HG03378 (cell line): ENCODE data around the gene UBE2G2.

Experiments used
- ATAC-seq: cut with Tn5 transposase; IDR thresholded peaks from one replicate; pipeline ENCODE4 v1.9.1; 2021; ENCODE audit warnings: mild to moderate bottlenecking, moderate library complexity; ENCODE audit not compliant: unreplicated experiment

UBE2G2 gene

GRCh38 chr21:44792702-44793591, 8.7 kb downstream of the UBE2G2 start:
- ATAC-seq = no peak

GRCh38 chr21:44791993-44792392, 9.6 kb downstream of the UBE2G2 start:
- ATAC-seq = no peak

- no peak for ATAC-seq
Measured at GRCh38 chr21:44791246-44791645, 10.4 kb downstream of the UBE2G2 start.

GRCh38 chr21:44790368-44790767, 11.3 kb downstream of the UBE2G2 start:
- ATAC-seq = no peak

- ATAC-seq = no peak
Measured at GRCh38 chr21:44789880-44790279, 11.7 kb downstream of the UBE2G2 start.

GRCh38 chr21:44785620-44786335, 15.8 kb downstream of the UBE2G2 start:
- ATAC-seq = no peak

GRCh38 chr21:44784810-44785209, 16.8 kb downstream of the UBE2G2 start:
- ATAC-seq = no peak

GRCh38 chr21:44783020-44783696, 18.5 kb downstream of the UBE2G2 start:
- ATAC-seq = no peak

- ATAC-seq = no peak
Measured at GRCh38 chr21:44780767-44781459, 20.7 kb downstream of the UBE2G2 start.

- ATAC-seq = no peak
Measured at GRCh38 chr21:44780137-44780502, 21.5 kb downstream of the UBE2G2 start.

GRCh38 chr21:44779417-44780136, 22.0 kb downstream of the UBE2G2 start:
- no peak for ATAC-seq

- ATAC-seq = no peak
Measured at GRCh38 chr21:44778983-44779382, 22.6 kb downstream of the UBE2G2 start.

GRCh38 chr21:44778499-44778911, 23.1 kb downstream of the UBE2G2 start:
- ATAC-seq = no peak

- ATAC-seq = no peak
Measured at GRCh38 chr21:44778094-44778493, 23.5 kb downstream of the UBE2G2 start.

- no peak for ATAC-seq
Measured at GRCh38 chr21:44774972-44775371, 26.6 kb downstream of the UBE2G2 start.

- ATAC-seq = no peak
Measured at GRCh38 chr21:44773291-44773932, 28.2 kb downstream of the UBE2G2 start.

GRCh38 chr21:44771896-44772525, 29.6 kb downstream of the UBE2G2 start:
- no peak for ATAC-seq

GRCh38 chr21:44767834-44768831, 33.5 kb downstream of the UBE2G2 start:
- no peak for ATAC-seq
